Body of pancreas (tissue), 4 donors: ENCODE results near the gene IQSEC1.

Experiments used
- CTCF ChIP-seq, 7 experiments: fragments of 450-650 bp in 4 of 7; fragments of 200-600 bp in 3 of 7; sonication (generic) in 3 of 7; IDR thresholded peaks; one replicate each; pipeline ENCODE4 v1.5.1; 2016 to 2019; ENCODE audit warnings: antibody characterized with exemption in 7 of 7
- POLR2A ChIP-seq, 3 donors: fragments of 450-650 bp; IDR thresholded peaks; one replicate each; pipeline ENCODE4 v1.6.1; 2016; ENCODE audit warnings: antibody characterized with exemption in 3 of 3, mild to moderate bottlenecking in 2 of 3

GRCh38 chr3:12901623-12902045 lies 171.6 kb downstream of the IQSEC1 start:
- TF ChIP-seq CTCF (IDR thresholded peaks at IDR 0.05) (no peak), POLR2A (IDR thresholded peaks at IDR 0.05) (no peak)
